HCT116 (cell line): Measurements from ENCODE around the gene DAO.

Experiments used
- CEBPB ChIP-seq: IDR thresholded peaks from 2 replicates; pipeline ENCODE4 v1.6.1; 2012; ENCODE audit warnings: low read depth
- EGR1 ChIP-seq: IDR thresholded peaks from 2 replicates; pipeline ENCODE4 v1.6.1; 2012; ENCODE audit warnings: low read depth
- ELF1 ChIP-seq: IDR thresholded peaks from 2 replicates; pipeline ENCODE4 v1.6.1; 2012; ENCODE audit warnings: low read depth, borderline replicate concordance
- EZH2 ChIP-seq: fragments of 200-600 bp; sonication (generic); IDR thresholded peaks from 2 replicates; pipeline ENCODE4 v1.6.1; 2017; ENCODE audit warnings: antibody characterized with exemption, mixed run types
- EZH2phosphoT487 ChIP-seq: fragments of 200-600 bp; IDR thresholded peaks from 2 replicates; pipeline ENCODE4 v1.6.1; 2018; ENCODE audit warnings: antibody characterized with exemption, borderline replicate concordance
- POLR2A ChIP-seq: IDR thresholded peaks from 2 replicates; pipeline ENCODE4 v1.7.0; 2011; ENCODE audit warnings: borderline replicate concordance; ENCODE audit not compliant: insufficient read depth, insufficient read length; ENCODE audit errors: extremely low read depth
- POLR2AphosphoS5 ChIP-seq: IDR thresholded peaks from 2 replicates; pipeline ENCODE4 v1.6.1; 2011; ENCODE audit warnings: mild to moderate bottlenecking, low read depth, low read length, moderate library complexity
- RAD21 ChIP-seq: IDR thresholded peaks from 2 replicates; pipeline ENCODE4 v1.6.1; 2012; ENCODE audit warnings: low read depth, mild to moderate bottlenecking
- SIN3A ChIP-seq: IDR thresholded peaks from 2 replicates; pipeline ENCODE4 v1.6.1; 2012; ENCODE audit warnings: low read depth
- SP1 ChIP-seq: IDR thresholded peaks from 2 replicates; pipeline ENCODE4 v1.6.1; 2012; ENCODE audit warnings: low read depth
- ZNF274 ChIP-seq: fragments of 200-500 bp; sonication (Bioruptor generic); IDR thresholded peaks from 2 replicates; pipeline ENCODE4 v1.6.1; 2014; ENCODE audit warnings: mild to moderate bottlenecking, low read depth, low read length, inconsistent platforms
- TF ChIP-seq, protein P1 (sequence below), 3 experiments: fragments of 200-600 bp in 1 of 3; sonication (generic) in 1 of 3; IDR thresholded peaks in 2 of 3; conservative IDR thresholded peaks in 1 of 3; 2 replicates each; pipeline ENCODE4 v1.5.1; 2012 to 2017; ENCODE audit warnings: low read depth in 2 of 3, low read length in 2 of 3, antibody characterized with exemption in 1 of 3, borderline replicate concordance in 1 of 3, control low read depth in 1 of 3, mild to moderate bottlenecking in 1 of 3, mixed read lengths in 1 of 3, mixed run types in 1 of 3, moderate library complexity in 1 of 3; ENCODE audit not compliant: insufficient read depth in 1 of 3
- TF ChIP-seq, protein P2 (sequence below): IDR thresholded peaks from 2 replicates; pipeline ENCODE4 v1.6.1; 2012; ENCODE audit warnings: low read depth
- TF ChIP-seq, protein P3 (sequence below): IDR thresholded peaks from 2 replicates; pipeline ENCODE4 v1.6.1; 2012

- TF ChIP-seq CEBPB (no peak), POLR2A (no peak), EGR1 (no peak), SP1 (no peak), EZH2phosphoT487 (no peak), ELF1 (no peak), POLR2AphosphoS5 (no peak), RAD21 (no peak), SIN3A (no peak), EZH2 (no peak), ZNF274 (no peak)
- TF ChIP-seq, protein P1, sequence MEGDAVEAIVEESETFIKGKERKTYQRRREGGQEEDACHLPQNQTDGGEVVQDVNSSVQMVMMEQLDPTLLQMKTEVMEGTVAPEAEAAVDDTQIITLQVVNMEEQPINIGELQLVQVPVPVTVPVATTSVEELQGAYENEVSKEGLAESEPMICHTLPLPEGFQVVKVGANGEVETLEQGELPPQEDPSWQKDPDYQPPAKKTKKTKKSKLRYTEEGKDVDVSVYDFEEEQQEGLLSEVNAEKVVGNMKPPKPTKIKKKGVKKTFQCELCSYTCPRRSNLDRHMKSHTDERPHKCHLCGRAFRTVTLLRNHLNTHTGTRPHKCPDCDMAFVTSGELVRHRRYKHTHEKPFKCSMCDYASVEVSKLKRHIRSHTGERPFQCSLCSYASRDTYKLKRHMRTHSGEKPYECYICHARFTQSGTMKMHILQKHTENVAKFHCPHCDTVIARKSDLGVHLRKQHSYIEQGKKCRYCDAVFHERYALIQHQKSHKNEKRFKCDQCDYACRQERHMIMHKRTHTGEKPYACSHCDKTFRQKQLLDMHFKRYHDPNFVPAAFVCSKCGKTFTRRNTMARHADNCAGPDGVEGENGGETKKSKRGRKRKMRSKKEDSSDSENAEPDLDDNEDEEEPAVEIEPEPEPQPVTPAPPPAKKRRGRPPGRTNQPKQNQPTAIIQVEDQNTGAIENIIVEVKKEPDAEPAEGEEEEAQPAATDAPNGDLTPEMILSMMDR (IDR thresholded peaks at IDR 0.05 in 2 of 3, conservative IDR thresholded peaks at IDR 0.05 in 1 of 3; ENCODE audit: borderline replicate concordance in 1 of 3, insufficient read depth in 1 of 3, low read depth in 2 of 3, low read length in 2 of 3) = no peak
- TF ChIP-seq, protein P2, sequence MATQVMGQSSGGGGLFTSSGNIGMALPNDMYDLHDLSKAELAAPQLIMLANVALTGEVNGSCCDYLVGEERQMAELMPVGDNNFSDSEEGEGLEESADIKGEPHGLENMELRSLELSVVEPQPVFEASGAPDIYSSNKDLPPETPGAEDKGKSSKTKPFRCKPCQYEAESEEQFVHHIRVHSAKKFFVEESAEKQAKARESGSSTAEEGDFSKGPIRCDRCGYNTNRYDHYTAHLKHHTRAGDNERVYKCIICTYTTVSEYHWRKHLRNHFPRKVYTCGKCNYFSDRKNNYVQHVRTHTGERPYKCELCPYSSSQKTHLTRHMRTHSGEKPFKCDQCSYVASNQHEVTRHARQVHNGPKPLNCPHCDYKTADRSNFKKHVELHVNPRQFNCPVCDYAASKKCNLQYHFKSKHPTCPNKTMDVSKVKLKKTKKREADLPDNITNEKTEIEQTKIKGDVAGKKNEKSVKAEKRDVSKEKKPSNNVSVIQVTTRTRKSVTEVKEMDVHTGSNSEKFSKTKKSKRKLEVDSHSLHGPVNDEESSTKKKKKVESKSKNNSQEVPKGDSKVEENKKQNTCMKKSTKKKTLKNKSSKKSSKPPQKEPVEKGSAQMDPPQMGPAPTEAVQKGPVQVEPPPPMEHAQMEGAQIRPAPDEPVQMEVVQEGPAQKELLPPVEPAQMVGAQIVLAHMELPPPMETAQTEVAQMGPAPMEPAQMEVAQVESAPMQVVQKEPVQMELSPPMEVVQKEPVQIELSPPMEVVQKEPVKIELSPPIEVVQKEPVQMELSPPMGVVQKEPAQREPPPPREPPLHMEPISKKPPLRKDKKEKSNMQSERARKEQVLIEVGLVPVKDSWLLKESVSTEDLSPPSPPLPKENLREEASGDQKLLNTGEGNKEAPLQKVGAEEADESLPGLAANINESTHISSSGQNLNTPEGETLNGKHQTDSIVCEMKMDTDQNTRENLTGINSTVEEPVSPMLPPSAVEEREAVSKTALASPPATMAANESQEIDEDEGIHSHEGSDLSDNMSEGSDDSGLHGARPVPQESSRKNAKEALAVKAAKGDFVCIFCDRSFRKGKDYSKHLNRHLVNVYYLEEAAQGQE = no peak
- TF ChIP-seq, protein P3, sequence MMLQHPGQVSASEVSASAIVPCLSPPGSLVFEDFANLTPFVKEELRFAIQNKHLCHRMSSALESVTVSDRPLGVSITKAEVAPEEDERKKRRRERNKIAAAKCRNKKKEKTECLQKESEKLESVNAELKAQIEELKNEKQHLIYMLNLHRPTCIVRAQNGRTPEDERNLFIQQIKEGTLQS = no peak
Measured at GRCh38 chr12:108832208-108832607, 47.7 kb upstream of the DAO start.
